Endothelial cell of umbilical vein (primary cell): ENCODE results near the gene PRPF40A. TPM values are rescaled to one million over a fixed set of nuclear protein-coding genes. Genes with fewer than 3 reads are reported as not detected.
"Not testable (repeated sequence)": the region's sequence is repeated elsewhere in the genome, so short reads cannot be mapped to it uniquely, and the experiment has no call there.

ENCODE experiments used
- BruUV-seq: library from RNA; stranded (reverse); fragments of 400-500 nt; replicated peaks from 2 replicates; lab custom pipeline; 2021; lab: Mats Ljungman, UMichigan
- CTCF ChIA-PET: fragments of 300-600, 350-600 bp; sonication (Branson Sonifier 250); formaldehyde crosslinking; loops from one replicate; lab custom pipeline; 2021; ENCODE audit warnings: antibody characterized with exemption, inconsistent platforms; lab: Charles Lee
- POLR2A ChIA-PET: fragments of 300-600, 350-600 bp; sonication (Branson Sonifier 250); formaldehyde crosslinking; loops from one replicate; lab custom pipeline; 2021; ENCODE audit warnings: antibody characterized with exemption, inconsistent platforms; lab: Charles Lee
- DNase-seq: peaks from one replicate; pipeline ENCODE4 v3.0.0-alpha.2; 2011; ENCODE audit warnings: low read depth, low spot score
- FAIRE-seq: peaks from 2 replicates; lab custom pipeline; 2011; peaks lifted over from hg19 to GRCh38; lab: Jason Lieb, UNC
- H2AFZ ChIP-seq: 2 replicates; pipeline ENCODE4 v1.6.0; 2012; ENCODE audit warnings: low read depth, low read length, control low read depth, inconsistent platforms
- H3K27ac ChIP-seq: 2 replicates; pipeline ENCODE4 v1.5.1; 2011; ENCODE audit warnings: low read depth, mild to moderate bottlenecking, control low read depth, low read length, moderate library complexity; ENCODE audit not compliant: insufficient read depth
- H3K27me3 ChIP-seq, 2 experiments: 2 replicates each; pipeline versions ENCODE4 v1.6.0 to v1.6.1; 2011; ENCODE audit warnings: low read length in 2 of 2, mixed read lengths in 1 of 2; ENCODE audit not compliant: control insufficient read depth in 2 of 2, insufficient read depth in 2 of 2
- H3K36me3 ChIP-seq, 2 experiments: 2 replicates in 1 of 2; 3 replicates in 1 of 2; pipeline ENCODE4 v1.5.1; 2011; ENCODE audit warnings: low read length in 2 of 2, mild to moderate bottlenecking in 1 of 2, moderate library complexity in 1 of 2; ENCODE audit not compliant: control insufficient read depth in 2 of 2, insufficient read depth in 2 of 2; ENCODE audit errors: extremely low read depth in 1 of 2
- H3K4me1 ChIP-seq: 3 replicates; pipeline ENCODE4 v1.5.1; 2011; ENCODE audit warnings: mild to moderate bottlenecking, low read length; ENCODE audit not compliant: control insufficient read depth, insufficient read depth; ENCODE audit errors: extremely low read depth
- H3K4me2 ChIP-seq: 2 replicates; pipeline ENCODE4 v1.6.1; 2011; ENCODE audit warnings: low read length, control low read depth, mixed read lengths; ENCODE audit not compliant: insufficient read depth
- H3K4me3 ChIP-seq, 3 experiments: fragments of 200-600 bp in 1 of 3; sonication (generic), shearing (Covaris generic) in 1 of 3; replicated peaks in 1 of 3; 2 replicates each; pipeline ENCODE4 v1.5.1; 2011 to 2016; ENCODE audit warnings: control low read depth in 3 of 3, low read length in 3 of 3, mild to moderate bottlenecking in 2 of 3, inconsistent platforms in 1 of 3, low read depth in 1 of 3, moderate library complexity in 1 of 3; ENCODE audit not compliant: insufficient read depth in 1 of 3
- H3K79me2 ChIP-seq: 2 replicates; pipeline ENCODE4 v1.6.0; 2012; ENCODE audit warnings: low read length, inconsistent platforms; ENCODE audit not compliant: control insufficient read depth, insufficient read depth
- H3K9ac ChIP-seq: replicated peaks from 2 replicates; pipeline ENCODE3; 2011; ENCODE audit warnings: low read length, control low read depth; ENCODE audit not compliant: insufficient read depth; ENCODE audit errors: extremely low read depth
- H3K9me1 ChIP-seq: replicated peaks from 3 replicates; pipeline ENCODE4 v1.6.0; 2011; ENCODE audit warnings: mild to moderate bottlenecking, low read length; ENCODE audit not compliant: control insufficient read depth, insufficient read depth; ENCODE audit errors: extremely low read depth
- H3K9me3 ChIP-seq: replicated peaks from 2 replicates; pipeline ENCODE4 v1.5.1; 2012; ENCODE audit warnings: low read length, inconsistent platforms; ENCODE audit not compliant: control insufficient read depth, insufficient read depth
- H4K20me1 ChIP-seq: replicated peaks from 2 replicates; pipeline ENCODE3; 2011; ENCODE audit warnings: mild to moderate bottlenecking, low read length; ENCODE audit not compliant: control insufficient read depth, insufficient read depth; ENCODE audit errors: extremely low read depth
- EZH2 ChIP-seq: IDR thresholded peaks from 2 replicates; pipeline ENCODE4 v1.6.1; 2012; ENCODE audit warnings: borderline replicate concordance, low read depth, mild to moderate bottlenecking, moderate library complexity, low read length, inconsistent platforms; ENCODE audit not compliant: severe bottlenecking
- FOS ChIP-seq: IDR thresholded peaks from 2 replicates; pipeline ENCODE4 v1.6.1; 2011; ENCODE audit warnings: mild to moderate bottlenecking, low read length, moderate library complexity, borderline replicate concordance; ENCODE audit not compliant: insufficient read depth
- GATA2 ChIP-seq: IDR thresholded peaks from 2 replicates; pipeline ENCODE4 v1.7.0; 2011; ENCODE audit warnings: low read depth, mild to moderate bottlenecking, moderate library complexity, mixed read lengths, low read length; ENCODE audit not compliant: insufficient read length, insufficient read depth
- JUN ChIP-seq: IDR thresholded peaks from 2 replicates; pipeline ENCODE4 v1.6.1; 2011; ENCODE audit warnings: borderline replicate concordance, low read depth; ENCODE audit not compliant: insufficient read length, insufficient read depth
- MYC ChIP-seq: IDR thresholded peaks from one replicate; pipeline ENCODE4 v1.6.1; 2011; ENCODE audit warnings: mild to moderate bottlenecking, low read depth, low read length
- POLR2A ChIP-seq: IDR thresholded peaks from 2 replicates; pipeline ENCODE4 v1.6.1; 2012; ENCODE audit warnings: low read depth, mild to moderate bottlenecking, control low read depth, low read length
- POLR2AphosphoS5 ChIP-seq: IDR thresholded peaks from 2 replicates; pipeline ENCODE4 v1.6.1; 2012; ENCODE audit warnings: low read depth, mild to moderate bottlenecking, control low read depth, low read length, moderate library complexity; ENCODE audit not compliant: insufficient read depth
- dilution Hi-C: fragments of 300-500 bp; cut with MboI; formaldehyde crosslinking; loops from one replicate; pipeline ENCODE4 v1.15.0; 2019; ENCODE audit warnings: low sequenced_read_pairs; ENCODE audit not compliant: extremely low pct_ligation_motif_present
- intact Hi-C: fragments of 100-400 bp; cut with micrococcal nuclease; formaldehyde crosslinking; loops from one replicate; pipeline ENCODE4 v1.10.0; 2022
- polyA plus RNA-seq, 4 experiments: library from polyadenylated mRNA; depleted of rRNA in 3 of 4; stranded (reverse) in 3 of 4; unstranded in 1 of 4; fragments of >200 nt; gene quantifications; 2 replicates each; pipeline versions ENCODE4 v1.2.1 to v1.2.3, GENCODE V29; 2011 to 2012; ENCODE audit warnings: missing spikeins in 1 of 4
- total RNA-seq: library from RNA; stranded (reverse); gene quantifications from 2 replicates; pipeline ENCODE4 v1.2.3, GENCODE V29; 2021
- TF ChIP-seq, protein P1 (sequence below), 2 donors: IDR thresholded peaks; 1 replicate in 1 of 2; 2 replicates in 1 of 2; pipeline ENCODE4 v1.5.1; 2011; ENCODE audit warnings: low read length in 2 of 2, mild to moderate bottlenecking in 2 of 2, moderate library complexity in 2 of 2, control low read depth in 1 of 2, inconsistent platforms in 1 of 2, low read depth in 1 of 2; ENCODE audit not compliant: insufficient read depth in 1 of 2; ENCODE audit errors: extremely low read depth in 1 of 2
- TF ChIP-seq, protein P2 (sequence below): IDR thresholded peaks from 2 replicates; pipeline ENCODE4 v1.6.1; 2011; ENCODE audit not compliant: insufficient read depth, insufficient read length

Gene PRPF40A
- total and polyA plus RNA-seq, 2 donors (not counting 3 experiments of a cell fraction or from before 2014, with no cell fraction given) = 58.2 to 123 TPM

DNA sequence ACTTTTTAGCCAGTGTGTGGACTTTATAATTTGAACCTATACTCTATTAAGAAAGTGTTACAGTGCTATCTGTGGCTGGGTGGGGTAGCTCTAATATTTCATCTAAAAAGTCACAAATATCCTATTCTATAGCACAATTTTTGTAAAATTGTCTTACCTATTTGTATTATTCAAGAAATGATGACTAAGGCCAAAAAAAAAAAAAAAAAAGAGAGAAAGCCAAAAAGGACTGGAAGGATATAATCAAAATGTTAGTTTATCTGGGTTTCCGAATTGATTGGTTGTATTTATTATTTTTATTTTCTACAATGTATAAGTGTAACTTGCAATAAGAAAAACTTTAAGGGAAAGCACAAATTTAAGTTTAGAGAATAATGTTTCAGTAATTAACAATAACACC is 6.7 kb upstream of the PRPF40A start:
- H3K79me2 ChIP-seq = peaks cover 44% of the 10 kb centered on the region
- H3K9ac ChIP-seq = no peak overlapping the region
- intact Hi-C loops = no loop called here
- ChIA-PET POLR2A (no interaction called here), CTCF (no interaction called here)
- TF ChIP-seq JUN (no peak), GATA2 (no peak), POLR2AphosphoS5 (no peak), EZH2 (no peak), POLR2A (no peak), FOS (no peak), MYC (no peak)
- TF ChIP-seq, protein P1, sequence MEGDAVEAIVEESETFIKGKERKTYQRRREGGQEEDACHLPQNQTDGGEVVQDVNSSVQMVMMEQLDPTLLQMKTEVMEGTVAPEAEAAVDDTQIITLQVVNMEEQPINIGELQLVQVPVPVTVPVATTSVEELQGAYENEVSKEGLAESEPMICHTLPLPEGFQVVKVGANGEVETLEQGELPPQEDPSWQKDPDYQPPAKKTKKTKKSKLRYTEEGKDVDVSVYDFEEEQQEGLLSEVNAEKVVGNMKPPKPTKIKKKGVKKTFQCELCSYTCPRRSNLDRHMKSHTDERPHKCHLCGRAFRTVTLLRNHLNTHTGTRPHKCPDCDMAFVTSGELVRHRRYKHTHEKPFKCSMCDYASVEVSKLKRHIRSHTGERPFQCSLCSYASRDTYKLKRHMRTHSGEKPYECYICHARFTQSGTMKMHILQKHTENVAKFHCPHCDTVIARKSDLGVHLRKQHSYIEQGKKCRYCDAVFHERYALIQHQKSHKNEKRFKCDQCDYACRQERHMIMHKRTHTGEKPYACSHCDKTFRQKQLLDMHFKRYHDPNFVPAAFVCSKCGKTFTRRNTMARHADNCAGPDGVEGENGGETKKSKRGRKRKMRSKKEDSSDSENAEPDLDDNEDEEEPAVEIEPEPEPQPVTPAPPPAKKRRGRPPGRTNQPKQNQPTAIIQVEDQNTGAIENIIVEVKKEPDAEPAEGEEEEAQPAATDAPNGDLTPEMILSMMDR (IDR thresholded peaks at IDR 0.05; ENCODE audit: extremely low read depth in 1 of 2, insufficient read depth in 1 of 2, low read depth in 1 of 2, low read length in 2 of 2) = no peak
- TF ChIP-seq, protein P2, sequence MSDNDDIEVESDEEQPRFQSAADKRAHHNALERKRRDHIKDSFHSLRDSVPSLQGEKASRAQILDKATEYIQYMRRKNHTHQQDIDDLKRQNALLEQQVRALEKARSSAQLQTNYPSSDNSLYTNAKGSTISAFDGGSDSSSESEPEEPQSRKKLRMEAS = no peak
- no peaks in the 10 kb centered on the region for H3K27me3 ChIP-seq
- H2AFZ ChIP-seq = no peak overlapping the region
- H3K27ac ChIP-seq = no peak overlapping the region
- FAIRE-seq = no peak
- no peaks in the 10 kb centered on the region for H3K9me1 ChIP-seq
- no peaks in the 10 kb centered on the region for H4K20me1 ChIP-seq
- H3K36me3 ChIP-seq = peaks cover 0 to 6% of the 10 kb centered on the region in 2 experiments
- DNase-seq = no peak
- dilution Hi-C loops = no loop called here
- H3K9me3 ChIP-seq = no peaks in the 10 kb centered on the region
- H3K4me3 ChIP-seq = no peak overlapping the region
- H3K4me1 ChIP-seq = peaks cover 7% of the 10 kb centered on the region
- BruUV-seq = no TSS peak
- no peak overlapping the region for H3K4me2 ChIP-seq

DNA sequence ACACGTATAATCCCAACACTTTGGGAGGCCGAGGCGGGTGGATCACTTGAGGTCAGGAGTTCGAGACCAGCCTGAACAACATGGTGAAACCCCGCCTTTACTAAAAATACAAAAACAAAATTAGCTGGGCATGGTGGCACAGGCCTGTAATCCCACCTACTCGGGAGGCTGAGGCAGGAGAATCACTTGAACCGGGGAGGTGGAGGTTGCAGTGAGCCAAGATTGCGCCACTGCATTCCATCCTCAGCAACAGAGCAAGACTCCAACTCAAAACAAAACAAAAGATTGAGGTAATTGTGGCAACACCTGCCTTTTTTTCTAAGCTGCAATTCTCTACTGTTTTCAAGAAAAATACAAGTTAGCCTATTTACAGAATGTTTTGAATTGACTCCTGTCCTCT is 5.4 kb upstream of the PRPF40A start:
- BruUV-seq, POLR2A ChIA-PET, H3K27ac ChIP-seq, H3K4me2 ChIP-seq, H3K27me3 ChIP-seq, FAIRE-seq, H3K9me1 ChIP-seq, H3K9me3 ChIP-seq, dilution Hi-C loops, H3K9ac ChIP-seq, intact Hi-C loops, DNase-seq, H3K4me3 ChIP-seq, H2AFZ ChIP-seq, H3K4me1 ChIP-seq, H3K36me3 ChIP-seq, H4K20me1 ChIP-seq: not testable (repeated sequence)
- H3K79me2 ChIP-seq = peaks cover 41% of the 10 kb centered on the region
- CTCF ChIA-PET = interaction anchor here (1.4 kb wide), 1 partner anchor 21 kb away, joined by 4 read pairs; no protein-coding TSS in a partner anchor
